CD14-positive monocyte (primary cell): ENCODE results near the gene HTR5A. TPM values are rescaled to one million over a fixed set of nuclear protein-coding genes. Genes with fewer than 3 reads are reported as not detected.

Experiments used
- DNase-seq, 3 donors: peaks; one replicate each; pipeline ENCODE4 v3.0.0-alpha.2; 2011 to 2022
- H2AFZ ChIP-seq: 2 replicates; pipeline ENCODE4 v1.6.0; 2012; ENCODE audit warnings: mild to moderate bottlenecking, low read depth, low read length, inconsistent platforms; ENCODE audit not compliant: insufficient read depth, poor library complexity, severe bottlenecking
- H3K27ac ChIP-seq, 2 donors: 1 replicate in 1 of 2; 2 replicates in 1 of 2; pipeline ENCODE4 v1.5.1; 2012 to 2013; ENCODE audit warnings: low read length in 2 of 2, control low read depth in 1 of 2, inconsistent platforms in 1 of 2, low read depth in 1 of 2, mild to moderate bottlenecking in 1 of 2
- H3K27me3 ChIP-seq, 2 donors: one replicate each; pipeline versions ENCODE4 v1.6.0 to v1.6.1; 2011 to 2013; ENCODE audit warnings: low read length in 2 of 2; ENCODE audit not compliant: control insufficient read depth in 2 of 2, insufficient read depth in 2 of 2
- H3K36me3 ChIP-seq, 2 donors: replicated peaks in 1 of 2; 1 replicate in 1 of 2; 2 replicates in 1 of 2; pipeline versions ENCODE4 v1.5.1 to v1.6.1; 2012 to 2013; ENCODE audit warnings: low read length in 2 of 2, control low read depth in 1 of 2, inconsistent platforms in 1 of 2, mild to moderate bottlenecking in 1 of 2; ENCODE audit not compliant: insufficient read depth in 2 of 2, control insufficient read depth in 1 of 2
- H3K4me1 ChIP-seq, 2 donors: 1 replicate in 1 of 2; 2 replicates in 1 of 2; pipeline versions ENCODE4 v1.5.1 to v1.6.1; 2012 to 2013; ENCODE audit warnings: low read length in 2 of 2, control low read depth in 1 of 2, inconsistent platforms in 1 of 2, mild to moderate bottlenecking in 1 of 2, moderate library complexity in 1 of 2; ENCODE audit not compliant: insufficient read depth in 2 of 2, control insufficient read depth in 1 of 2
- H3K4me2 ChIP-seq: replicated peaks from 2 replicates; pipeline ENCODE3; 2012; ENCODE audit warnings: low read length, moderate library complexity, mild to moderate bottlenecking; ENCODE audit not compliant: poor library complexity, severe bottlenecking; ENCODE audit errors: extremely low read depth
- H3K4me3 ChIP-seq, 3 experiments: fragments of 200-600 bp in 1 of 3; sonication (generic) in 1 of 3; replicated peaks in 1 of 3; 1 replicate in 2 of 3; 2 replicates in 1 of 3; pipeline ENCODE4 v1.5.1; 2011 to 2013; ENCODE audit warnings: low read length in 3 of 3, mild to moderate bottlenecking in 3 of 3, control low read depth in 2 of 3, low read depth in 2 of 3, inconsistent platforms in 1 of 3, moderate library complexity in 1 of 3
- H3K79me2 ChIP-seq: 2 replicates; pipeline ENCODE4 v1.6.0; 2012; ENCODE audit warnings: mild to moderate bottlenecking, control low read depth, inconsistent platforms, low read length, moderate library complexity; ENCODE audit not compliant: insufficient read depth
- H3K9ac ChIP-seq: 2 replicates; pipeline ENCODE4 v1.6.0; 2017; ENCODE audit warnings: low read length, mild to moderate bottlenecking; ENCODE audit not compliant: insufficient read depth, poor library complexity, severe bottlenecking
- H3K9me3 ChIP-seq, 2 donors: replicated peaks in 1 of 2; 1 replicate in 1 of 2; 2 replicates in 1 of 2; pipeline versions ENCODE4 v1.5.1 to v1.6.1; 2012 to 2013; ENCODE audit warnings: low read length in 2 of 2, control low read depth in 1 of 2; ENCODE audit not compliant: control insufficient read depth in 1 of 2, insufficient read depth in 1 of 2
- H4K20me1 ChIP-seq: 2 replicates; pipeline ENCODE4 v1.6.0; 2012; ENCODE audit warnings: mild to moderate bottlenecking, low read length, control low read depth, moderate library complexity; ENCODE audit not compliant: insufficient read depth
- H3K27ac Mint-ChIP-seq, 7 donors: one replicate each; pipeline ENCODE4 v1.8.0; 2020; ENCODE audit warnings: mild to moderate bottlenecking in 7 of 7, mixed read lengths in 7 of 7, moderate library complexity in 6 of 7, inconsistent platforms in 2 of 7
- H3K27me3 Mint-ChIP-seq, 3 donors: one replicate each; pipeline ENCODE4 v1.8.0; 2021 to 2022; ENCODE audit warnings: low read depth in 3 of 3, mild to moderate bottlenecking in 3 of 3, mixed read lengths in 3 of 3, moderate library complexity in 3 of 3, inconsistent platforms in 1 of 3
- H3K36me3 Mint-ChIP-seq, 2 donors: one replicate each; pipeline ENCODE4 v1.8.0; 2020; ENCODE audit warnings: mixed read lengths in 2 of 2, inconsistent platforms in 1 of 2, mild to moderate bottlenecking in 1 of 2
- H3K4me1 Mint-ChIP-seq: one replicate; pipeline ENCODE4 v1.8.0; 2020; ENCODE audit warnings: mild to moderate bottlenecking, mixed read lengths
- H3K4me3 Mint-ChIP-seq, 2 donors: one replicate each; pipeline ENCODE4 v1.8.0; 2020; ENCODE audit warnings: mild to moderate bottlenecking in 2 of 2, mixed read lengths in 2 of 2, moderate library complexity in 1 of 2
- H3K9me3 Mint-ChIP-seq, 7 donors: one replicate each; pipeline ENCODE4 v1.8.0; 2020 to 2022; ENCODE audit warnings: mixed read lengths in 7 of 7, mild to moderate bottlenecking in 6 of 7, moderate library complexity in 6 of 7, inconsistent platforms in 2 of 7
- CTCF ChIP-seq: fragments of 200-600 bp; IDR thresholded peaks from one replicate; pipeline ENCODE4 v1.8.0; 2022; ENCODE audit warnings: antibody characterized with exemption, mild to moderate bottlenecking
- WGBS: methylation state at CpG from one replicate; pipeline ENCODE4 v1.1.5; 2013; ENCODE audit warnings: missing lambda C conversion rate; ENCODE audit not compliant: insufficient coverage; 5-methylcytosine and 5-hydroxymethylcytosine counted together
- intact Hi-C, 2 donors: fragments of 100-400 bp; cut with micrococcal nuclease; formaldehyde crosslinking; loops; one replicate each; pipeline versions ENCODE4 v1.15.0 to v1.15.1; 2023
- polyA plus RNA-seq, 3 donors: library from polyadenylated mRNA; depleted of rRNA in 1 of 3; unstranded in 2 of 3; stranded (reverse) in 1 of 3; fragments of 300-500 nt in 2 of 3; fragments of >200 nt in 1 of 3; fragmentation: Illumina TruSeq in 2 of 3; gene quantifications; 1 replicate in 2 of 3; 2 replicates in 1 of 3; pipeline ENCODE4 v1.2.3, GENCODE V29; 2012 to 2021

HTR5A gene
- polyA plus RNA-seq, 3 donors: not detected

DNA sequence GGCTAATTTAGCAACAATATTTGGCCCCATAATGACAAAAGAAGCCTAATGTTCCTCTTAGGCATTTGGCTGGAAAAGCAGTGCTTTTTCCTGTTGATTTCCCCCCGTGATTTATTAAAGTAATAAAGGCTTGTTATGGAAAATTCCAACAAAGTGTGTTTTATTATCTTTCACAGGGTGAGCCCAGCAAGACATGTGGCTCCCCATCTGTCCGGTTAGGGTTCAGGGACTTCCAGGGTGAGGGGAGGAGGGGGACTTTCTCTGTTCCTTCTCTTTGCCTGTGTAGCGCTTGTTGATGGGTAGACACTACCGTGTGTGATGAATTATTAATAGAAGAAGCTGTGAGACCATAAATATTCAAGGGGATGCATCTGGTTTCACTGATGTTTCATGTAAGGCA, 39.0 kb downstream of the HTR5A start:
- no peaks in the 10 kb centered on the region for H3K36me3 ChIP-seq
- 75% methylated on average over 1 of the region's 4 CpGs for whole genome bisulfite sequencing
- no peaks in the 10 kb centered on the region for H3K27me3 ChIP-seq

DNA sequence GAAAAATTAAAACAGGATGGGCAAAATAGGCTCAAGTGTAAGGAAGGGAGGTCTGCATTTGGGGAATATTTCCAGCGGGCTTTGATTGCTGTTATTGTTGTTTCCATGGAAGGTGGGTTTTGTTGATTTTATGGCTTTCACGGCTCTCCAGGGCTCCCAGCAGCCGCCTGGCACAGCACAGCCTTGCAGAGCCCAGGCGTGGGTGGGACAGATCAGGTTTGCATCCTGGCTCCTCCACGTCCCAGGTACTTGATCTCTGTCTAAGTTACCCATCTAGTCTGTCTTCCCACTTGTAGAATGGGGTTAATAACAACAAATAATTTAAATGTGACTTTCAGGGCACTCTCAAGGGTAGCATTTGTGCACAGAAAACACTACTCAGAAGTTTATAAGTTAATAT, 45.2 kb downstream of the HTR5A start:
- Histone ChIP-seq H2AFZ (no peak overlapping the region), H4K20me1 (no peaks in the 10 kb centered on the region), H3K4me1 (no peaks in the 10 kb centered on the region), H3K79me2 (no peaks in the 10 kb centered on the region), H3K9ac (no peak overlapping the region), H3K27ac (no peak overlapping the region), H3K27me3 (no peaks in the 10 kb centered on the region), H3K4me2 (no peak overlapping the region), H3K4me3 (no peak overlapping the region), H3K9me3 (peaks cover 6 to 13% of the 10 kb centered on the region in 2 donors), H3K36me3 (no peaks in the 10 kb centered on the region)
- Mint-ChIP-seq H3K36me3 (no peaks in the 10 kb centered on the region), H3K9me3 (peaks cover 8 to 17% (median 10%) of the 10 kb centered on the region in 7 donors), H3K27ac (no peak overlapping the region), H3K27me3 (peaks cover 2 to 10% (median 5%) of the 10 kb centered on the region in 3 donors), H3K4me1 (no peaks in the 10 kb centered on the region), H3K4me3 (no peak overlapping the region)
- WGBS: 80% methylated on average over 2 of the region's 5 CpGs
- intact Hi-C loops: no loop called here
- no peak for DNase-seq
- no peak for TF ChIP-seq CTCF

More for the DNA sequence above, 39.0 kb downstream of the HTR5A start:
- H3K36me3 Mint-ChIP-seq: no peaks in the 10 kb centered on the region
- H3K4me1 ChIP-seq: no peaks in the 10 kb centered on the region
- no peaks in the 10 kb centered on the region for H4K20me1 ChIP-seq
- H3K4me2 ChIP-seq: no peak overlapping the region
- no peak overlapping the region for H3K27ac ChIP-seq
- TF ChIP-seq CTCF: no peak
- no peak overlapping the region for H3K4me3 ChIP-seq
- H3K4me1 Mint-ChIP-seq: no peaks in the 10 kb centered on the region
- no peak overlapping the region for H3K4me3 Mint-ChIP-seq
- no peak overlapping the region for H3K9ac ChIP-seq
- H3K27ac Mint-ChIP-seq: peak overlapping the region in 1 of 7 donors; percentile 27
- H3K27me3 Mint-ChIP-seq: peaks cover 1 to 8% (median 2%) of the 10 kb centered on the region in 3 donors
- DNase-seq: no peak
- no peaks in the 10 kb centered on the region for H3K79me2 ChIP-seq
- peaks cover 0 to 3% (median 0%) of the 10 kb centered on the region in 7 donors for H3K9me3 Mint-ChIP-seq
- no peaks in the 10 kb centered on the region for H3K9me3 ChIP-seq
- intact Hi-C loops: no loop called here
- no peak overlapping the region for H2AFZ ChIP-seq
